ENCODE data around the gene ADCY5.

DNA sequence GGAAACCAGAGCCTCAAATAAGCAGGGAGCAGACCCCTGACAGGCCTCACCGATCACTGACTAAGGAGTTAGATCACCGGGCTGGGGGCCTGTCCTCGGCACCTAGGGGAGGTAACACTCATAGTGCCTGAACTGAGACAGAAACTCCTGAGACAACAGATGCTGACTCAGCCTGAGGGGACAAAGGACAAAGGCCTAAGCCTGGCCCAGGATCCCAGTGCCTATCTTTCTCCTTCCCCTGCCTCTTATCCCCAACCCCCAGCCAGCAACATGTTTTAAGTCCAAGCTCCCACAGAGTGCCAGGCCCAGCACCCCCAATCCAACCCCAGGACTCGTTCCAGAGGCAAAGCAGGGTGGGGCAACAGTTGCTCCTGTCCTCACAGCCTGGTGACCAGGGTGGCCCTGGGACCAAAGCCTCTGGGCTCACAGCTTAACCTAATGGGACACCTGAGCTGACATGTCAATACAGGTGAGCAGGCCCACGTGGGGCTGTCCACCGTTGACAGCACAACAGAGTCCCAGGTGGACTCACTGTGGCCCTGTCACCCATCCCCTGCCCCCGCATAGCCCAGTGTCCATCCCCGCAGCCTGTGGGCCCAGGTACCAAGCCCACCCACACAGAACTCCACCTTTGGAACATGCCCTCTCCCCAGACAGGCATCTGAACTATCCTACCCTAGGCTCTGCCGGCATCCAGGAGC lies 37.4 kb downstream of the ADCY5 start:
- TF ChIP-seq EZH2 (IDR thresholded peaks at IDR 0.05; ENCODE audit: borderline replicate concordance, low read length) = no peak
- TF ChIP-seq, protein P1, sequence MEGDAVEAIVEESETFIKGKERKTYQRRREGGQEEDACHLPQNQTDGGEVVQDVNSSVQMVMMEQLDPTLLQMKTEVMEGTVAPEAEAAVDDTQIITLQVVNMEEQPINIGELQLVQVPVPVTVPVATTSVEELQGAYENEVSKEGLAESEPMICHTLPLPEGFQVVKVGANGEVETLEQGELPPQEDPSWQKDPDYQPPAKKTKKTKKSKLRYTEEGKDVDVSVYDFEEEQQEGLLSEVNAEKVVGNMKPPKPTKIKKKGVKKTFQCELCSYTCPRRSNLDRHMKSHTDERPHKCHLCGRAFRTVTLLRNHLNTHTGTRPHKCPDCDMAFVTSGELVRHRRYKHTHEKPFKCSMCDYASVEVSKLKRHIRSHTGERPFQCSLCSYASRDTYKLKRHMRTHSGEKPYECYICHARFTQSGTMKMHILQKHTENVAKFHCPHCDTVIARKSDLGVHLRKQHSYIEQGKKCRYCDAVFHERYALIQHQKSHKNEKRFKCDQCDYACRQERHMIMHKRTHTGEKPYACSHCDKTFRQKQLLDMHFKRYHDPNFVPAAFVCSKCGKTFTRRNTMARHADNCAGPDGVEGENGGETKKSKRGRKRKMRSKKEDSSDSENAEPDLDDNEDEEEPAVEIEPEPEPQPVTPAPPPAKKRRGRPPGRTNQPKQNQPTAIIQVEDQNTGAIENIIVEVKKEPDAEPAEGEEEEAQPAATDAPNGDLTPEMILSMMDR (IDR thresholded peaks at IDR 0.05; ENCODE audit: low read length) = no peak

All from OCI-LY1 (cell line).